Activated naive CD8-positive, alpha-beta T cell treated with anti-CD3 and anti-CD28 coated beads, Interleukin-2, amount 10 ng/mL, durations not matched to agents 7 days and 5 days (primary cell): Measurements from ENCODE around the gene FBN1. TPM values are rescaled to one million over a fixed set of nuclear protein-coding genes. Genes with fewer than 3 reads are reported as not detected.

Experiments
- ATAC-seq: fragments of 150-1000 bp; cut with Tn5 transposase; one replicate; pipeline ENCODE4 v1.10.0; 2021; ENCODE audit warnings: low read depth, moderate library complexity
- POLR2A ChIA-PET: fragments of 350-600 bp; sonication (Branson Sonifier 250); formaldehyde crosslinking; loops from one replicate; lab custom pipeline; 2021; ENCODE audit warnings: antibody characterized with exemption; lab: Charles Lee
- DNase-seq: peaks from one replicate; pipeline ENCODE4 v3.0.0; 2021
- H3K27ac Mint-ChIP-seq: one replicate; pipeline ENCODE4 v1.8.0; 2022; ENCODE audit warnings: mild to moderate bottlenecking, mixed read lengths
- H3K27me3 Mint-ChIP-seq: one replicate; pipeline ENCODE4 v1.8.0; 2022; ENCODE audit warnings: mild to moderate bottlenecking, moderate library complexity, mixed read lengths
- H3K36me3 Mint-ChIP-seq: one replicate; pipeline ENCODE4 v1.8.0; 2021; ENCODE audit warnings: mild to moderate bottlenecking, mixed read lengths
- H3K4me1 Mint-ChIP-seq: one replicate; pipeline ENCODE4 v1.8.0; 2021; ENCODE audit warnings: mixed read lengths
- H3K4me3 Mint-ChIP-seq: one replicate; pipeline ENCODE4 v1.8.0; 2022; ENCODE audit warnings: mild to moderate bottlenecking, moderate library complexity, mixed read lengths
- H3K9me3 Mint-ChIP-seq: one replicate; pipeline ENCODE4 v1.8.0; 2021; ENCODE audit warnings: mixed read lengths
- total RNA-seq, 2 experiments: library from RNA; stranded (reverse); gene quantifications; one replicate each; pipeline ENCODE4 v1.2.3, GENCODE V29; 2021

The FBN1 gene
- total RNA-seq, 2 experiments from 2014 or later = 0.43 to 0.75 TPM

DNA sequence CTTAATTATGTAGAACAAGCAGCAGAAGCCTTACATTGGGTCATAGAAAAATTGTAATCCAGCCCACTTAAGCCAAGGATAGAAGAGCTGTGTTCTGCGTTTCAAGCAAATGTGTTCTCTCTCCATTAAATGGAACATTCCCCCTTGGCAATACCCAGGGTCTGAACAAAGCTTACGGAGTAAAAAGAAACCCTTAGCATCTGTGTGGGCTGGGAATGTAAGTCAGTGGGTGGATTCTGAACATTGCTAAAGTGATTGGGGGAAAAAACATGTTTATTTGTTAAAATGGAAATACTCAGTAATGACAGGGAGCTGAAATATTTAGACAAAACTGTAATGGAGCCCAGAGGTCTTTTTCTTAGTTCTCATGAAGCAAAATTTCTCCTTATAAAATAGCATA lies 166.9 kb downstream of the FBN1 start:
- no peak for ATAC-seq
- H3K9me3 Mint-ChIP-seq = no peaks in the 10 kb centered on the region
- H3K4me1 Mint-ChIP-seq = no peaks in the 10 kb centered on the region
- no peak overlapping the region for H3K4me3 Mint-ChIP-seq
- H3K27me3 Mint-ChIP-seq = peaks cover 3% of the 10 kb centered on the region
- no peaks in the 10 kb centered on the region for H3K36me3 Mint-ChIP-seq
- H3K27ac Mint-ChIP-seq = no peak overlapping the region
- POLR2A ChIA-PET = no interaction called here
- DNase-seq = no peak

DNA sequence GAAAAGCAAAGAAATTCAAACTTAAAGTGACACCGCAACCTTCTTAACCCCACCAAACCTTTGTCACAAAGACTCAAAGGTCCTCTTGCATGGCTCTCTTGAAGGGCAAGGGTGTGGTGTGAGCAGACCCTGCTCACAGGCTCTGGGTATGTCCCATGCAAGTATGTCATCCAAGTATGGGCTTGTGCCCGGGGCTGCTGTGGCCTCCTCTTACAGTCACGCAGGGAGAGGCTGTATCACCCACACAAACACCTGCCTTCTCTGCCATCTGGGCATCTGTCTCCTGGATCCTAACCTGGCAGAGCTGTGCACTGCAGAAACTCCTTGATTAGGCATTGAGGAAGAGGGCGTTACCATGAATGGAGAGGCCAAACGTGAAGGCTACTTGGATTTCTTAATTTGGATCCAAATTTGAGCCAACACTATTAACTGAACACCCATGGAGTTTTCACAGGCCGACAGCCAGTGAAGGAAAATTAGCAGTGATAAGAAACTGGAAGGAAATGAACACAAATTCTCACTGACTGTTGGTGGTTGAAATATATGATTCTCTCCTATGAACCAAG lies 167.6 kb downstream of the FBN1 start:
- Mint-ChIP-seq H3K4me1 (no peaks in the 10 kb centered on the region), H3K27ac (no peak overlapping the region), H3K4me3 (no peak overlapping the region), H3K36me3 (no peaks in the 10 kb centered on the region), H3K9me3 (no peaks in the 10 kb centered on the region), H3K27me3 (peaks cover 3% of the 10 kb centered on the region)
- ATAC-seq = no peak
- POLR2A ChIA-PET = no interaction called here
- no peak for DNase-seq

DNA sequence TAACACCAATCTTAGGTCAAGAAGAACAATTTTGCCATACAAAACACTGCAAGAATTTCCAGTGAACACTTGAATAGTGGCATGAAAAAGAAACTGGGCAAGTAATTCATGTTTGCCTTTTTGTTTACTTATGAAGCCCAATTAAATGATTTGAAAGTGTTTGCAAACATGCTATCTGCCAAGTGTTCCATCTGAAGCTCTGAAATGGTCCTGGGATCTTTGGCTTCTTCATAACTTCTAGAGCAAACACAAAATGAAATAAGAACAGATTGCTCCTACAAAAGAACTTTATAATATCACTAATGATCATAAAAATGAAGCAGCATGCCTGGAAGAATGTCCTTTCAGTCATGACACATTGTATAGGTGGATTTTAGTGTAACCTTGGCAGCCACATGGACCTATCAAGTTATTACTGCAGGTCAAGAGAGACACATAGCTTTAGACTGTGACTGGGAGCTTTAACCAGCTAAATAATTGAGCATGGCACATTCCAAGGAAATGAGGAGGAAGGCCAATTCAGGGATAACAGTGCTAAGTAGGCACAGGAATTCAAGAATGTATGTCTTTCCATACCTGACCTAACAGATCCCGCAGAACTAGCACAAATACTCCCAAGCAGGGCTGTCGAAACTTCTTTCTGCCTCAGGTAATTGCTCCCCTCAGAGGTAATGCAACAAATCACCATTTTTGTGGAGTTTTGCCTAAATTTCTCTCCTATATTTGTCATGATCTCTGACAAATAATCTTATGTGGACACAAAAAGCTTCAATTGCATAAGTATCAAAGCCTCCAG lies 169.7 kb downstream of the FBN1 start:
- H3K9me3 Mint-ChIP-seq = no peaks in the 10 kb centered on the region
- POLR2A ChIA-PET = no interaction called here
- ATAC-seq = no peak
- DNase-seq = no peak
- no peaks in the 10 kb centered on the region for H3K4me1 Mint-ChIP-seq
- H3K27ac Mint-ChIP-seq = no peak overlapping the region
- H3K4me3 Mint-ChIP-seq = no peak overlapping the region
- H3K27me3 Mint-ChIP-seq = no peaks in the 10 kb centered on the region
- H3K36me3 Mint-ChIP-seq = no peaks in the 10 kb centered on the region

DNA sequence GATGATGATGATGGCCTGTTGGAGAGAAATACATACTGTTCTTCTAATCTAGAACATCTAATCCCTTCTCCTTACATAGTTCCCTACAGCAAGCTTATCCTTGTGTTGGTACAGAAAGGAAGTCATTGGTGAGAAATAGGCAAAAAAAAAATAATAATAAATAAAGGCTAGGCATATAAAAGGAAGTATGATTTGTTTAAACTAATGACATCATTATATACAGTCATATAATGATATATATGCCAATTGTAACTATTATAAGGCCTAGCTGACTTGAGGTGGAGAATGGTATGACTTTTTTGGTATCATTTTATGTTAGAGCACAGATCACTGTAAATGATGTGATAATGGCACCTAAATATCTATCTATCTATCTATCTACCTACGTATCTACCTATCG lies 171.8 kb downstream of the FBN1 start:
- no peak overlapping the region for H3K4me3 Mint-ChIP-seq
- H3K9me3 Mint-ChIP-seq = no peaks in the 10 kb centered on the region
- POLR2A ChIA-PET = no interaction called here
- no peak for DNase-seq
- H3K36me3 Mint-ChIP-seq = no peaks in the 10 kb centered on the region
- H3K27me3 Mint-ChIP-seq = no peaks in the 10 kb centered on the region
- ATAC-seq = no peak
- H3K4me1 Mint-ChIP-seq = no peaks in the 10 kb centered on the region
- H3K27ac Mint-ChIP-seq = no peak overlapping the region

DNA sequence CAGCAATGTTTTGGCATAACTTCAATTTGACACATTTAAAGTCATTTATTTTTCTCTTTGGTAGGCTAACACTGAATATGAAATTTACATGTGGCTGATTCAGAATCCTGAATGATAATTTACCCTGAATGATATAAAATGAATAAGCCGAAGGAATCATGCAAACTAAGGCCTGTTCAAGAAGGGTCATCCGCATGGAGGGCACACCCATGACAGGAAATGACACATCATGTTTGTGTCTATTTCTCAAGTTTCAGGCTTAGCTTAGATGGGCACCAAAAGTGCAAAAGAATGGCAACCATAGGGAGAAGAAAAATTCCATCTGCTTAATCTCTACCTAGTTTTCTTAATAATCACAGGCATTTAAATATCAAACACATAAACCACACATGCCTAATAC lies 172.8 kb downstream of the FBN1 start:
- Mint-ChIP-seq H3K4me1 (no peaks in the 10 kb centered on the region), H3K9me3 (no peaks in the 10 kb centered on the region), H3K27me3 (no peaks in the 10 kb centered on the region), H3K4me3 (no peak overlapping the region), H3K36me3 (no peaks in the 10 kb centered on the region), H3K27ac (no peak overlapping the region)
- DNase-seq (no peak), ATAC-seq (no peak)
- POLR2A ChIA-PET = no interaction called here

DNA sequence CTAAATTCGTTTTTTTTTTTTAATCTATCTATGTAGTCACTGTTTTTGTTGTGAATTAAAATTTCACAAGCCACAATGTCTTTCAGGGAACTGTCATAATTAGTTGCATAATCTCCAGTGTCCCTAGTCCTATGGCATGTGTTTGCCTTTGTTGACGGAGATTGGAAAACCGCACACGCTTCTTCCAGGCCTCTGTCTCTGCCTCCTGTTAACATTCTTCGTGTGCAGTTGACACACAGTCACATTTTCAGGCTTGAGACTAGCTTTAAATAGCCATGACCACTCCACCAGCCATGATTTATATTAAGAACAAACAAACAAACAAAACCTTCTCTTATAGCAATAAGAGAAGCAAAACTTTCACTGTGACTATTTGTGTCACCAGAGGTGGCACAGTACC lies 174.4 kb downstream of the FBN1 start:
- no peak for DNase-seq
- ATAC-seq = no peak
- POLR2A ChIA-PET = no interaction called here
- H3K27ac Mint-ChIP-seq = no peak overlapping the region
- H3K4me3 Mint-ChIP-seq = no peak overlapping the region
- H3K27me3 Mint-ChIP-seq = no peaks in the 10 kb centered on the region
- no peaks in the 10 kb centered on the region for H3K4me1 Mint-ChIP-seq
- H3K9me3 Mint-ChIP-seq = no peaks in the 10 kb centered on the region
- H3K36me3 Mint-ChIP-seq = no peaks in the 10 kb centered on the region

DNA sequence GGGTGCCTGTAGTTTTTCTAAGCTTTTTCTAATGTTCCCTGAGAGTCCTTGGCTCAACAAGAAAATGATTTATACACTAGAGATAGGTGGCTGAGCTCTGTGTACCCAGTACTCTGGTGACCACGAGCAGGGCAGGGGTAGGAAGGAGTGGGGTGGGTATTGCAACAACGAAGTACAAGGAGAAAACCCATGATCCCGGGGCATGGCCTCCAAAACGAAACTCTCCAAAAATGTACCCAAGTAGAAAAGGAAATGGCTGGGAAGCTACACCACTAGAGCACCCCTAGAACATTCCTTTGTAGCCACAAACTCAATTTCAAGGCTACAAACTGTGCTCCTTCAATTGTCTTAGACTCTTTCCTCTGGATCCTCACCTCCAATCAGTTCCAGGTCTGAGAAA lies 175.4 kb downstream of the FBN1 start:
- H3K36me3 Mint-ChIP-seq = no peaks in the 10 kb centered on the region
- no peak overlapping the region for H3K4me3 Mint-ChIP-seq
- POLR2A ChIA-PET = no interaction called here
- no peaks in the 10 kb centered on the region for H3K4me1 Mint-ChIP-seq
- H3K9me3 Mint-ChIP-seq = no peaks in the 10 kb centered on the region
- DNase-seq (no peak), ATAC-seq (no peak)
- no peak overlapping the region for H3K27ac Mint-ChIP-seq
- no peaks in the 10 kb centered on the region for H3K27me3 Mint-ChIP-seq

DNA sequence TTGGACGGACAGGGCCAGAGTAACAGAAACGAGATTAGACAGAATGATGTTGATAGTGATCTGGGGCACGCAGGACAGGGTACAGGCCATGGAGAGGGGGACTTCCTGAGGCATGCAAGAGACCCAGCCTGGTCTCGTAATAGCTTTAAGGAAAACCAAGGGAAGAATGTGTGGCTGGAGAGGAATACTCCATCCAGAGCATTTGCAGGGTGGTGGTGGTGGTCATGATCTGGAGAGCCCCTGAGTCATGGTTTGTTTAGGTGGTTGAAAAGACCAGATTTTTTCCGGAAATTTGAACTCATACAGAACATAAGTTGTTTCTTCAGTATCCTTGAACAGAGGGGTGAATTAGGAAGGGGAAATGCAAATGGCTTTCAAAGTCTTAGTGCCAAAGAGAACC lies 175.8 kb downstream of the FBN1 start:
- no peak for DNase-seq
- Mint-ChIP-seq H3K36me3 (no peaks in the 10 kb centered on the region), H3K4me3 (no peak overlapping the region), H3K9me3 (no peaks in the 10 kb centered on the region), H3K4me1 (no peaks in the 10 kb centered on the region), H3K27ac (no peak overlapping the region), H3K27me3 (no peaks in the 10 kb centered on the region)
- POLR2A ChIA-PET = no interaction called here
- ATAC-seq = no peak

DNA sequence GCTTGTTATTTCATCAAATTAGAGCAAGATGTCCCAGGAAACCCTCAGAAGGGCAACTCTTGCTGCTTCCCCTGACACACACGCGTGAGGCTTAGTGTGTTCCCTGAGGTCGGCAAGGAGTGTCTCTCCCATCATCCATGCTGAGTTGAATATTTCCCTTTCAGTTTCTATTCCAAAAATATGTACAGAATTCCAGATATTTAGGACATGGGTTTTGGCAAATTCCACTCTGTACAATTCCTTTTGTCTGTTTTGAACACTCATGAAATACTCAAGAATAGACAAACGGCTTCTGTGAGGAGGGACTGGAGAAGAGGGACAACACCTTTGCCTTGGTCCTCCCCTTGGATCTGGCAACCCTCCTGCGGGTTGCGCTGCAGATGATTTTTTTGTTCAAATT lies 176.2 kb downstream of the FBN1 start:
- H3K27ac Mint-ChIP-seq = no peak overlapping the region
- H3K36me3 Mint-ChIP-seq = no peaks in the 10 kb centered on the region
- no peak overlapping the region for H3K4me3 Mint-ChIP-seq
- POLR2A ChIA-PET = no interaction called here
- H3K9me3 Mint-ChIP-seq = no peaks in the 10 kb centered on the region
- ATAC-seq = no peak
- no peaks in the 10 kb centered on the region for H3K27me3 Mint-ChIP-seq
- no peaks in the 10 kb centered on the region for H3K4me1 Mint-ChIP-seq
- DNase-seq = no peak

DNA sequence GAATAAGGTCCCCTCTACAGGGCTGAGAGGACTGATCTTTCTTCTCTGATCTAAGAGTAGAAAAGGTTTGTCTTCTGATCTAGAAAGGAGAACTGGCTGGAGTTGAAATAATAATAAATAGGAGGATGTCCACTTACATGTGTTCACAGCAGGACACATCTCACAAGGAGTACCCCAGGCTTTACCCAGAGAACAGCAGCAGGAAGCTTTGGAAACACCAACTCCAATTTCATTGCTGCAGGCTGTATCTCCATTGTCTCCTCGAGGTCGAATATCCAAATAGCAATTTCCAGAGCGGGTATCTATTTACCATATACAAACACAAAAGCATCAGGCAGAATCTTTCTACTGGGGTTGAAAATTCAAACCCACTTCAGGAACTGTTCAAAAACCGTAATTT lies 177.7 kb downstream of the FBN1 start:
- H3K9me3 Mint-ChIP-seq = no peaks in the 10 kb centered on the region
- H3K36me3 Mint-ChIP-seq = no peaks in the 10 kb centered on the region
- H3K4me3 Mint-ChIP-seq = no peak overlapping the region
- H3K4me1 Mint-ChIP-seq = no peaks in the 10 kb centered on the region
- no peak overlapping the region for H3K27ac Mint-ChIP-seq
- POLR2A ChIA-PET = no interaction called here
- no peaks in the 10 kb centered on the region for H3K27me3 Mint-ChIP-seq
- DNase-seq = no peak
- no peak for ATAC-seq

DNA sequence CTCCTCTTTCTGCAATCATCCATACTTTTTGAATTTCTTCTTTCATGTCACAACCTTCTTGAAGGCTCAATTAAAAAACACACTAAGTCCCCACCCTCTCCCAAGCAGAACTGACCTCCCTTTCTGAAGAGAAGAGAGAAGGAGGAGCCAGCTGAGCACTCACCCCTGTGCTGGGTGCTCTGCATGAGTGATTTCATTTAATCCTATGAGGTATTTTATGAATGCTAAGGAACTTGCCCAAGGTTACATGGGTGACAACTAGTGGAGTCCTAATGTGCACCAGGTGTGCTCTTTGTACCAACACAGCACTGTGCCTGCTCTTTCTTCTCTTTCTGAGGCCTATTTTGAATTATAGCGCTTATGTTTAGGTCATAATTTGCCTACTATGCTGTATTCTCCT lies 178.7 kb downstream of the FBN1 start:
- H3K36me3 Mint-ChIP-seq = no peaks in the 10 kb centered on the region

DNA sequence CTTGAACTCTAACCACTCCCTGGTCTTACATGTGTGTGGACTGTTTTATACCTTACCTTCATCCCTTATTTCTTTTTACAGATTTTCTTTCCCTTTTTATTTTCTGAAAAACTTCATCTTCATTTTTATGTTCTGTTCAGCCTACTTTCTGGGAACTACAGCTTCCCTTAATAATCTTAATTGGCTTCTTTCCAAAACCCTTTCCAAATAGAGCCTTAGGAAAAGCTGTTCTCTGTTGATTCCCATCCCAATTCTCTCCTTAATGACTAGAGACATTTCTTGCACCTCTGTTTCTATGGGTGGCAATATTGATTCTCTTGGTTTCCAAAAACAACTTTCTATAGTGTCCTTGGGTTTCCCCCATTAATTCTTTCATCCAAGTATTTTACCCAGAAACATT lies 179.4 kb downstream of the FBN1 start:
- Mint-ChIP-seq H3K27ac (no peak overlapping the region), H3K9me3 (no peaks in the 10 kb centered on the region), H3K4me1 (no peaks in the 10 kb centered on the region), H3K36me3 (no peaks in the 10 kb centered on the region), H3K27me3 (no peaks in the 10 kb centered on the region), H3K4me3 (no peak overlapping the region)
- POLR2A ChIA-PET = no interaction called here
- DNase-seq (no peak), ATAC-seq (no peak)

More for the DNA sequence above, 178.7 kb downstream of the FBN1 start:
- Mint-ChIP-seq H3K27me3 (no peaks in the 10 kb centered on the region), H3K4me3 (no peak overlapping the region), H3K27ac (no peak overlapping the region), H3K4me1 (no peaks in the 10 kb centered on the region), H3K9me3 (no peaks in the 10 kb centered on the region)
- POLR2A ChIA-PET = no interaction called here
- DNase-seq (no peak), ATAC-seq (no peak)

DNA sequence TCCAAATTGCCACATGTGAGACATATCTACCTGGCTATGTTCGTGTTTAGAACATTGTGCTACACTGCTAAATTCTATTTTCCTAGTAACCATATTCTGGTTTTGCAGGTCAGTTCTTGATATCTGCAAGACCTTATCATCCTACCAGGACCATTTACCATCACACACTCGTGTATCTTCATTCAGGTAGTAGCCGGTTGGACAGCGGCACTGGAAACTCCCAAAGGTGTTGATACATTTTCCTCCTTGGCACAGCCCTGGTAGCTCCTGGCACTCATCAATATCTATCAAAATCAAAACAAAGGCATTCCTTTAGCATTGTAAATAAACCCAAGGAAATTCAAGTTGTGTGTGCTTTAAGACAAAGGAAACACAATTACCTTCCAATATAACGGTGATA lies 180.1 kb downstream of the FBN1 start:
- POLR2A ChIA-PET = no interaction called here
- Mint-ChIP-seq H3K36me3 (no peaks in the 10 kb centered on the region), H3K27me3 (no peaks in the 10 kb centered on the region), H3K9me3 (no peaks in the 10 kb centered on the region), H3K4me3 (no peak overlapping the region), H3K4me1 (no peaks in the 10 kb centered on the region), H3K27ac (no peak overlapping the region)
- no peak for DNase-seq
- no peak for ATAC-seq

DNA sequence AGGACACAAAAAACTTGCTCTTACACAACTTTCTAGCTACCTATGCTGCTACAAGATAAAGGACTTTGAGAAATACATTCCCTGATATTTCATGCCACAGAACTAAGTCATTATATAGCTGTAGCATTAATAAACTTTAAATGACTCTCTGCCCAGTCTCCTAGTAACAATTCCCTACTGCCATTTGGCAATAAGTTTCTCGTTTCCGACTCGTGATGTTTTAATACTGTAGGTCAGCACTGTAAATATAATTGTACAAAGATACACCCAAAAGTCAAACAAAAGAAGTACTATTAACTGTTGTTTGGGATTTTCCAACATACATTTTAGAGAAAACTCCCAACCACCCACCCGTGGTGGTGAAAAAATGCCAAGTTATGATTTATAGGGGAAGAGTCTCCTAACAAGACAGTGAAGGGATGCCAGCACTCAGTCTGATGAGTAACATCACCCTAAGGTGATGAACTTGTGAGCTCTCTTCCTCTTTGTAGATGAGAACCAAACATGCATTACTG lies 182.1 kb downstream of the FBN1 start:
- no peak for ATAC-seq
- no peaks in the 10 kb centered on the region for H3K36me3 Mint-ChIP-seq
- no peak for DNase-seq
- no peak overlapping the region for H3K27ac Mint-ChIP-seq
- H3K9me3 Mint-ChIP-seq = no peaks in the 10 kb centered on the region
- POLR2A ChIA-PET = no interaction called here
- H3K4me3 Mint-ChIP-seq = no peak overlapping the region
- no peaks in the 10 kb centered on the region for H3K4me1 Mint-ChIP-seq
- peaks cover 3% of the 10 kb centered on the region for H3K27me3 Mint-ChIP-seq
